GM21526 (cell line): ENCODE results near the gene SFXN3.

Experiments
- ATAC-seq: cut with Tn5 transposase; IDR thresholded peaks from one replicate; pipeline ENCODE4 v1.9.1; 2021; ENCODE audit warnings: moderate library complexity; ENCODE audit not compliant: unreplicated experiment, low FRiP score

Gene SFXN3

DNA sequence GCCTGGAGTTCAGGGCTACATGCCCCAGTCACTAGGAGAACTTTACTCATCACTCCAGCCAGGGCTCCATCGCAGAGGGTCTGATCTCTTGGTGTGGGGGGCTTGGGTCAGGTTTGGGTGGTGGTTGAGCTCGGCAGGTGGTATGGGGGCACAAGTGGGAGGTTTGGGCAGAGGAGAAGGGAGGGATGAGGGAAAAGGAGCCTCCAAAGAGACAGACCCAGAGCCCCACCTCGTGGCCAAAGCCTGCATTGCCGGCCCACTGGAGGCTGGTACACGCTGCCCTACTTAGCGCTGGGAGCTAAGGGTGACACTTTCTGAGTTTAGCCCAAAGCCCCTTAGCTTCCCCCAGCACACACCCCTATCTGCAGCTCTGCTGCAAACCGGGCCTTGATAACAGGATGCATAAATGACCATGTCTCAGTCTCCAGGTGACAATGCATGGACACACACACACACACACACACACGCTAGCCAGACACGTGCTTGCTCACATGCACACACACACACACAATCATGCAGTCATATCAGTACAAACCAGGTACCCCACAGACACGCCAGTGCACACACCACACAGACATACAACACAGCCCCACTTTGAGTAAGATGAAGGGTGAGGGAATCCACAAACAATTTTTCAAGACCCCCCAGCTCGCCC, 16.7 kb upstream of the SFXN3 start:
- ATAC-seq, result no peak

DNA sequence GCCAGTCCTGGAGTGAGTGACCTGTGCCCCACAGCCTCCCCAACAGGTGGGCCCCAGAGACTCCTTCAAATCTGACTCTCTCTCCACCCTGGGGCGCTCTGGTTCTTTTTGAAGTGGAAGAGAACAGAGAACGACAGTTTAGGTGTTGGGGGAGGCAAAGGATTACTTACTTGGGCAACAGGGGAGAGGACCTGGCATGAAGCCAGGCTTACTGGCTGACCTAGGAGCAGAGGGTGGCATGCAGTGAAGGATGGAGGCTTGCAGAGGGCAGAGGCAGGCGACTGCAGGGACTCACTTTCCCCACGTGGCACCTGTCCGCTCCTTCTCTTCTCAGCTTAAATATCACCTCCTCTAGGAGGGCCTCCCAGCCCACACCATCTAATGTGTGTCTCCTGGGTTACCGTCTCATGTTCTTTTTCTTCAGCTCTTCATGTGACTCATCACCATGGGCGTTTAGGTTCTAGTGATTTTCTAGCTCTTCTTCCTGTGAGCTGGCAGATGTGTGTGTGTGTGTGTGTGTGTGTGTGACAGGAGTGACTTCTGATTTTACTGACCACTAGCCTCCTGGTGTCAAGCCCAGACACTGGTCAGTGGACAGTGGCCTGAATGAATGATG, 16.0 kb upstream of the SFXN3 start:
- no peak for ATAC-seq

GRCh38 chr10:101015582-101015973, 15.5 kb upstream of the SFXN3 start:
- ATAC-seq, result no peak

- ATAC-seq, result no peak
These were observed 14.2 kb upstream of the SFXN3 start for GRCh38 chr10:101016814-101017213.

DNA sequence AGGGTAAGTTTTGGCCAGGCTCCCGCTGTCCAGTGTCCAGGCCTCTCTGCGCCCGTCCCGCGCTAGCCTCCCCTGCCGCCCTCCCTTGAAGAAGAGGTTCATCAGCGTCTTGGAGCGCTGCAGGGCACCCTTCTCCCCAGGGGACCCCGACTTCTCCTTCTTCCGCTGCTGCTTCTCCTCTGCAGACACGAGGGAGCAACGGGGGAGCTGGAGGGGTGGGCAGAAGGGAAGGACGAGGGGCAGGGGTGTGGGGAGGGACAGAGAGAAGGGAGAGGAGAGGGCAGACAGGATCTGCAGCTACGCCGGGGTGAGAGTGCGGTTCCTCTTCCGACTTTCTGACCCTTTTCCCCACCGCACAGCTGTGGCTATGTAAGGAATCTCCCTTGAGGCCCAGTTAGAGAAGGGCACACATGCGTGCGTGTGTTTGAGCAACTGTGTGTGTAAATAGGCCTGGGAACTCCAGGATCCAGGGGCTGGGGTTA, 12.9 kb upstream of the SFXN3 start:
- no peak for ATAC-seq

GRCh38 chr10:101018600-101019439, 12.2 kb upstream of the SFXN3 start:
- no peak for ATAC-seq

DNA sequence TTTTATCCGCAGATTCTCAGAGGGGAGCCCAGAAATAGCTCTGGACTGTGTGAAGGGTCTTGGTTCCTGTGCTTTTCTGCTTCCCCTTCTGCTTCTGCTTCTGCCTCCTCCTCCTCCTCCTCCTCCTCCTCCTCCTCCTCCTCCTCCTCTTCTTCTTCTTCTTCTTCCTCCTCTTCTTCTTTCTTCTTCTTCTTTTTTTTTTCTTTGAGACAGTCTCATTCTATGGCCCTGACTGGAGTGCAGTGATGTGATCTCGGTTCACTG, 11.7 kb upstream of the SFXN3 start:
- ATAC-seq, result no peak

DNA sequence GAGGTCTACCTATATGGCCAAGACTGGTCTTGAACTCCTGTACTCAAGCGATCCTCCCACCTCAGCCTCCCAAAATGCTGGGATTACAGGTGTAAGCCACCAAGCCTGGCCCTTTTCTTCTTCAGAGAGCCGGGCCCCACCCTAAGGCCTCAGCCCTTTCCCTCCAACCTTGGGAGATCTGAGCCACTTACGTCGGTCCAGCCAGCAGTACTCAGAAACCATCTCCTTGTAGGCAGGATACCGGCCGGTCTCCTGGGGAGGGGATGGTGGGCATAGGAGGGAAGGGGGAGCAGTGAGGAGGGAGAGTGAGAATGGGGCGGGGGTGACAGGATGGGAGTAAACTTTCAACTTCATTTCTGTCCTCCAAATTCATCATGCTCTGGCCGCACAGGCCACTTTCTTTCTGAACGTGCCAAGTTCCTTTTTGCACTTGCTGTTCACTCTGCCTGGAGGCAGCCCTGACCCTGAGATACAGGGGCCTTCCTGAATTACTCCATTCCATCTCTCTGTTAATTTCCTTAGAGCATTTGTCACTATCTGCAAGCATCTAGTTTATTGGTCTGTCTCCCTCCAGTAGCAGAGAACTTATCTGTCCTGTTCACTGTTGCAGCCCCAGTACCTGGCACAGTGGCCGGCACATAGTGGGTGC, 10.5 kb upstream of the SFXN3 start:
- ATAC-seq, result no peak

GRCh38 chr10:101021239-101021638, 9.8 kb upstream of the SFXN3 start:
- ATAC-seq, result no peak

DNA sequence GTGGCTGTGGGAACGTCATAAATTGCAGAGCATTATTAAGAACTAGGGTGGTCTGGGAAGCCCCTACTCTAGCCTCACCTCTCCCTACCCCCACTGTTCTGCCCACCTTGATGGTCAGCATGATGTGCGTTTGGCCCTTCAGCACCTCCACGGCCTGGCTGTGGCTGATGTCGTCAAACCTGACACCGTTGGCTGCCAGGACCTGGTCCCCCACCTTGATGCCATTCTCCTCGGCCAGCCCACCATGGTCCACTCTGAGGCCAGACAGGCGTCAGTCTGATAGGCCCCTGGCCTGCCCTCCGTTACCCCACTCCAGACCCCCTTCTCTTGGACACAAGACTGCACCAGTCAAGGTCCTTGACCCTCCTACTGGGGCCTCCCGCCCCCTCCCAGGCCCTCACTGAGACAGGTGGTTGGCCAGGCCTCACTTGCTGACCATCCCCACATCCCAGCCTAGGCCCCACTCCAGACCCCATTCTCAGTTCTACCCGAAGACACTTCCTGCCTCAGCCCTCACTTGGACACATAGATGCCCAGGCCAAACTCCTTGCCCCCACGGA, 9.3 kb upstream of the SFXN3 start:
- ATAC-seq, result no peak

DNA sequence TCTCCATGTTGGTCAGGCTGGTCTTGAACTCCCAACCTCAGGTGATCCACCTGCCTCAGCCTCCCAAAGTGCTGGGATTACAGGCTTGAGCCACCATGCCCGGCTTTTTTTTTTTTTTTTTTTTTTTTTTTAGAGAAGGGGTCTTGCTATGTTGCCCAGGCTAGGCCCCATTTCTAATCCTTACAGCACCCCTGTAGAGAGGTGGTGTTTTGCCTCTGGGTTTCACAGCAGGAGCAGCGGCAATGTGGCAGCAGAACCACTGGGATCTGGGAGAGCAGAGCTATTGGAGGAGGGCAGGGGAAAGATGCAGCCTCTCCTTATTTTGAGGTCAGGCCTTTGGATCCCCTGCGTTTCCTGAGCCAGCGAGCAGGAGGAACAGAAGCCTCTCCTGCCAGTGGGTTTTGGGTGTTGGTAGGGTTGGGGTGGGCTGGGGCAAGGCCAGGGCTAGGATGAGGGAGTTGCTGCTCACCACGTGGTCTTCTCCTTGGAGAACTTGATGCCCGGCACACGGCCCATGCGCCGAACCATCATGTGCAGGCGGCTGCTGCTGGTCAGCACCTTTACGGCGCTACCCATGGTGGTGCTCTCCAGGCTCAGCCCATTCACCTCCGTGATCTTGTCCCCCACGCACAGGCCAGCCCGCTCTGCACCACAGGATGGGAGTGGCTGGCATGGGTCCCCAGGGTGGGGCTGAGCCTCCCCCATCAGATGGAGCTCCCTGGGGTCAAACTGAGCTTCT, 7.9 kb upstream of the SFXN3 start:
- no peak for ATAC-seq

GRCh38 chr10:101027106-101027720, 3.8 kb upstream of the SFXN3 start:
- ATAC-seq, result no peak

DNA sequence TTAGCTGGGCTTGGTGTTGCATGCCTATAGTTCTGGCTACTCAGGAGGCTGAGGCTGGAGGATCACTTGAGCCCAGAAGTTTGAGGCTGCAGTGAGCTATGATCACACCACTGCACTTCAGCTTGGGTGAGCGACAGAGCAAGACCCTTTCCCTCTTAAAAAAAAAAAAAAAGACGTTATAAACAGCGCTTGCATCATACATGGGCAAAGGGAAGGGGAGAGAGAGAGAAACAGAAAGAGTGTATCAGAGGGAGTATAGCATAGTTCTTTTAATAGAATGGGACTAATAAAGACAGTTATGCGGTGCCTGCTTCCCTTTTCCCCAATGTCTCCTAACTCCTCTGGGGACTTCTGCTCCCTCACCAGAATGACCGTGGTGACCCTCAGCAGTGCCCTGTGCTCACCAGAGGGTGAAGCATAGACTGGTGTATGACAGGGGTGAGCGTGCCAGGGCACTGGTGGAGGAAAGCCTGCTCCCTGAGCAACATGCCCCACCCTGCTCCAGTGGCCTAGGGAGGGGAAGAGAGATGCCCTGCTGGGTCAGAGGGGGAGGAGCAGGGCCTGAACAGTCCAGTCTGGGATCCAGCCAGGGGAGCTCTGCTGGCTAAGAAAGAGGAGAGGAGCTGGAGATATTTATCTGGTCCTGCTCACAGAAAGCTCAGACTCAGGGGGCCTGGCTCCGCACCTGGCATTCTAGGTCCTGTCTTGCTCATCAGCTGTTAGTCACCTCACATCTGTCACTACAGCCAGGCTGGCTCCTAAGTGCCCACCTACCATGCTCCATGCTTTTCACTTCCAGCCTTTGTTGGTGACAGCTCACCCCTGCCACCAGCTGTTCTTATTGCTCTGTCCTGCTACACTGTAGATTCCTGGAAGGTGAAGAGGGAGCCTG, 2.3 kb upstream of the SFXN3 start:
- ATAC-seq, result no peak

GRCh38 chr10:101029520-101030295, 1.3 kb upstream of the SFXN3 start:
- ATAC-seq, result no peak

GRCh38 chr10:101030496-101031127, 422 bp upstream of the SFXN3 start:
- ATAC-seq, result no peak

- ATAC-seq, result no peak
These were observed 982 bp downstream of the SFXN3 start for GRCh38 chr10:101031796-101032636.
